GM18511 (cell line): ENCODE results near the gene PRRC2C.

ENCODE experiments used
- ATAC-seq: cut with Tn5 transposase; IDR thresholded peaks from one replicate; pipeline ENCODE4 v1.9.1; 2021; ENCODE audit warnings: mild to moderate bottlenecking, moderate library complexity; ENCODE audit not compliant: unreplicated experiment

The PRRC2C gene

DNA sequence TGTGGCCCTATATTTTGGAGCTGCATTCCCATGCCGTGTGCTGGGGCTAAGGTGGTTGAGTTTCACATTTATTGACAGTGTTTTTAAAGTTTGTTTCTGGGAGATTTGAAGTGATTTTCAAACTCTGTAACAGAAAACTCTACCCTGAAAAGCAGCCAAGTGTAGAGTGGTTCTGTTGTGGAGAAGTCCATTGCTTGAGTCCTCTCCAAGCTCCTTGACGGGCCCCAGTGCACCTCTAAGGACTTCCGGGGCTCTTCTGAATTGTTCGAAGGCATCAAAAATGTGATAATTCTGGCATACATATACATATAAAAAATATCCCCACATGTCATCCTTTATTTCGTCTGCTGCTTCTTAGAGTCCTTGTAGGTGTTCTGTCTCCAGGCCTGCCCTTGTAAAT, 141.7 kb downstream of the PRRC2C start:
- no peak for ATAC-seq

- ATAC-seq = no peak
These were observed 142.9 kb downstream of the PRRC2C start for GRCh38 chr1:171628225-171628624.

DNA sequence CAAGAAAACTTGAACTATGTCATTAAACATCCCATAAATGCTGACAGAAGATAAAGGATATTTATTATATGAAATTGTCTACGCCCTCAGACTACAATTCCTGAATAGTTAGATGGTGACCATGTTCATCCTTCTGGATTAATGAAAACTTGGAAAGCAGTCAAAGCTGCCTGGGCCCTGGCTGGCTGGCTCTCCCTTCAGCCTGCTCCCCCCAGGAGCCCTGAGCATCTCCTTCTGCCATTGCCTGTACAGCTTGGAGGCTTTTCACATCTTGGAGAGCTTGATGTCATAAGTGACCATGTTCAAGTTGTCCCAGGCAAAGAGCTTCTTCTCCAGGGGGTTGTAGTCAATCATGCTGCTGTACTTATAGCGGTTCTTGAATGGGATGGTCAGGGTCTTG, 150.3 kb downstream of the PRRC2C start:
- ATAC-seq = no peak

DNA sequence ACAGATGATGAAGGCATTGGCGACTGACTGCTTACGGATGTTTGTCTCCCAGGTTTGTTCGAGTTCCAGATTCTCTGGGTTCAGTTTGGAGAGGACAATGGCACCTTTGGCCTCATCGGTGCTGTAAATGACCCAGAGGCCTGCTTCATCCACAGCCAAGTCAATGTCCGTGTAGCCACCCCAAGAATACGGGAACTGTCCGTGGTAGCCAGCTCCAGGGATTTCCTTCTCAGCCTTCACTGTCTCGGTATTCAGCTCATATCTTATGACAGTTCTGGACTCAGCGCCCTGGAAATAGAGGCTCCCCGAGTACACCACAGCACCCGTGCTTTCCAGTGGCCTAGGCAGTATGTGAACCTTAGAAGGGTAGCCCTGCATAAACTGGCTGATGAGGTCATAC, 150.8 kb downstream of the PRRC2C start:
- no peak for ATAC-seq

DNA sequence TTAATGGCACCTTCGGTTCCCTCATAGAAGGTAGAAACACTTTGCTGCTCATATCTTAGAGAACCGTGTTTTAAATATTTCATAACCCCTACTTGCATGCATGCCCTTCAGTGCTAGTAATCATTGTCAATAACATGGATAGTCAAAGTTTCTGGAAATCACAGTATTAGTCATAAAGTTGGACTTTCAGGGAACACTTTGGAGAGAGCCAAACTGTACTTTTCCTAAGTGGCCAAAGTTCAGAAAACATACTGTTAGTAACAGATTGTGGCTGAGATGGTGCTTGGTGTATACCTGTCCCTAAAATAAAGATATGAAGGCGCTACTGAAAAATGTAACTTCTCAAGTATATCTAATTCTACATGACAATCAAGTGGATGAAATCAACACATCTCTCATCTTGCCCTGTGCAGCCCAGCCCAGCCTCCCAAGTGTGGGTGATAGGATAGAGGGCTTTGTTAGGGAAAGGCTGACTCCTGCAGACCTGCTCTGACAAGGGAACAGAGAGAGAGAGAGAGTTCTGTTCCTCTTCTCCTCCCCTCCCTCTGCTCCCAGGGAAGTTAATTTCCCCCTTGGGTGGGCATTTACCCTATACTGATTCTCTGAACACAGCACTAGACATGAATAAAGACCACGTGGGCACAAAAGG, 152.7 kb downstream of the PRRC2C start:
- no peak for ATAC-seq

- ATAC-seq = no peak
These were observed 154.9 kb downstream of the PRRC2C start for GRCh38 chr1:171640225-171640624.

DNA sequence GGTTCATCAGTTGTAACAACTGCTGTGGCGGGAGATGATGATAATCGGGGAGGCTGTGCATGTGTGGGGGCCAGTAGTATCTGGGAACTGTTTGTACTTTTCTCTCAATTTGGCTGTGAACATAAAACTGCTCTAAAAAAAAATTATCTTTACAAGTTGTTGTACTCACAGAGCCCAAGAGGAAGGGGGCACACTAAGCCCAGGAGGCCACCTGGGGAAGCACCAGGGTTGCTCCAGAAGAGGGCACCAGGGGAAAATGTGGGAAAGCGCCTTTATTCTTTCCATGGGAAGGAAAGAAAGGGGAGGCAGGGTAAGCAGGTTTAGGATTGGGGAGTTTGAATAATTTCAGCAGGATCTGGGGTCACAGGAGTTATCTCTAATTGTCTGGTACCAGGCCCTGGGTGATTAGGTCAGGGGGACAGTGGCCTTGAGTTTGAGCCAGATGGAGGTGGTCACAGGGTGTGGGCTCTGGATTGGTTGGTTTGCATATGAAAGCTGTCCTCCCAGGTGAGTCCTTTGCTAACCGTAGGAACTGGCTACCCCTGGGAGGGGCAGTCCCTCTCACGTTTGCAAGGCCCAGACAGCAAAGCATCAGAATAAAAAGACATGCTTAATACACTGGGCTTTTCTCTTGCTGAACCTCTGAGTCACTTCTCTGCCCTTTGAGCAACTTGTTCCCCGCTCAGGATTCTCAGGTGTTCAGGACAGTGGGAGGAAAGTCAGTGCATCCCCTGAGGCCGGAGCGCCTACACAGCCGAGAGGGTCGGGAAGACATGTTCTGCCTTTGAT, 155.9 kb downstream of the PRRC2C start:
- ATAC-seq = no peak

GRCh38 chr1:171642197-171642596, 156.9 kb downstream of the PRRC2C start:
- ATAC-seq = no peak
